Placental pericyte (primary cell): ENCODE measurements around the gene PTPN23. TPM values are rescaled to one million over a fixed set of nuclear protein-coding genes. Genes with fewer than 3 reads are reported as not detected.

Experiments
- total RNA-seq: library from RNA; depleted of rRNA; stranded (reverse); fragments of >200 nt; gene quantifications from 2 replicates; pipeline ENCODE4 v1.2.3, GENCODE V29; 2012

The PTPN23 gene, protein sequence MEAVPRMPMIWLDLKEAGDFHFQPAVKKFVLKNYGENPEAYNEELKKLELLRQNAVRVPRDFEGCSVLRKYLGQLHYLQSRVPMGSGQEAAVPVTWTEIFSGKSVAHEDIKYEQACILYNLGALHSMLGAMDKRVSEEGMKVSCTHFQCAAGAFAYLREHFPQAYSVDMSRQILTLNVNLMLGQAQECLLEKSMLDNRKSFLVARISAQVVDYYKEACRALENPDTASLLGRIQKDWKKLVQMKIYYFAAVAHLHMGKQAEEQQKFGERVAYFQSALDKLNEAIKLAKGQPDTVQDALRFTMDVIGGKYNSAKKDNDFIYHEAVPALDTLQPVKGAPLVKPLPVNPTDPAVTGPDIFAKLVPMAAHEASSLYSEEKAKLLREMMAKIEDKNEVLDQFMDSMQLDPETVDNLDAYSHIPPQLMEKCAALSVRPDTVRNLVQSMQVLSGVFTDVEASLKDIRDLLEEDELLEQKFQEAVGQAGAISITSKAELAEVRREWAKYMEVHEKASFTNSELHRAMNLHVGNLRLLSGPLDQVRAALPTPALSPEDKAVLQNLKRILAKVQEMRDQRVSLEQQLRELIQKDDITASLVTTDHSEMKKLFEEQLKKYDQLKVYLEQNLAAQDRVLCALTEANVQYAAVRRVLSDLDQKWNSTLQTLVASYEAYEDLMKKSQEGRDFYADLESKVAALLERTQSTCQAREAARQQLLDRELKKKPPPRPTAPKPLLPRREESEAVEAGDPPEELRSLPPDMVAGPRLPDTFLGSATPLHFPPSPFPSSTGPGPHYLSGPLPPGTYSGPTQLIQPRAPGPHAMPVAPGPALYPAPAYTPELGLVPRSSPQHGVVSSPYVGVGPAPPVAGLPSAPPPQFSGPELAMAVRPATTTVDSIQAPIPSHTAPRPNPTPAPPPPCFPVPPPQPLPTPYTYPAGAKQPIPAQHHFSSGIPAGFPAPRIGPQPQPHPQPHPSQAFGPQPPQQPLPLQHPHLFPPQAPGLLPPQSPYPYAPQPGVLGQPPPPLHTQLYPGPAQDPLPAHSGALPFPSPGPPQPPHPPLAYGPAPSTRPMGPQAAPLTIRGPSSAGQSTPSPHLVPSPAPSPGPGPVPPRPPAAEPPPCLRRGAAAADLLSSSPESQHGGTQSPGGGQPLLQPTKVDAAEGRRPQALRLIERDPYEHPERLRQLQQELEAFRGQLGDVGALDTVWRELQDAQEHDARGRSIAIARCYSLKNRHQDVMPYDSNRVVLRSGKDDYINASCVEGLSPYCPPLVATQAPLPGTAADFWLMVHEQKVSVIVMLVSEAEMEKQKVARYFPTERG (N-terminal part only)
- total RNA-seq = 20.6 and 29.1 TPM in 2 replicates

DNA sequence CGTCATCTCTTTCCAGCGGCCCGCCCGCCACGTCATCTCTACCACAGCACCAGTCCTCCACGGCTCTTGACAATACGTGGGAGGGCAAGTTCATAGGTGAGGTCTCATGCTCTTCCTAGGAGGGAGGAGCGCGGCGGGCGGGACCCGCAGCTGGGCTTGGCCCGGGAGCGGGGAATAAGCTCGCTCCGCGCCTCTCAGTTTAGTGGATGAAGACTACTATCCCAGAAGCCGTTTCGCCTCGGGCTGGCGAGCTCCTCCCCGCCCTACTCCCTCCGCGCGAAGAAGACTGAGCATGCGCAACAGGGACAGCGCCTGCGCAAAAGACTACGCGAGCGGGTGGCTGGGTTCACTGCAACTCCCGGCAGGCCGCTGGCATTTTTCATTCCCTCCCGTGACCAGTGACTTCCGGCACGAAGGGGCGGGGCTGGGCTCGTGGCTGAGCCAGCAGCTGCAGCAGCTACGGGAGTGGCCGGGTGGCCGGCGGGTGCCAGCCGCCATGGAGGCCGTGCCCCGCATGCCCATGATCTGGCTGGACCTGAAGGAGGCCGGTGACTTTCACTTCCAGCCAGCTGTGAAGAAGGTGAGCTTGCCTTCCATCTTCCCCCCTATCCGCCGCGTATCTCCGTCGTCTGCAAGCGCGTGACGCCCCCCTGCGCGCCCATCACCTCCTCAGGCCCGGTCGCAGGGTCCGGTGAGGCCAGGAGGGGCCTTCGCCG, at the start of gene PTPN23:
Gene PTPN23 (plus strand): TSS at position 421 of the 716 bp plus-strand sequence. CDS start 76 bp downstream, at position 497.

Other genes starting within 250 kb of the PTPN23 start
- 33.3 and 40.1 TPM in 2 replicates for gene SETD2, start 216.9 kb upstream of the PTPN23 start, total RNA-seq
- 1.5 and 2.7 TPM in 2 replicates for gene KIF9, start 98.2 kb upstream of the PTPN23 start, total RNA-seq
- gene KLHL18, start 98.1 kb upstream of the PTPN23 start, total RNA-seq = 16.0 and 26.2 TPM in 2 replicates
- 73.7 and 85.6 TPM in 2 replicates for gene SCAP, start 94.9 kb downstream of the PTPN23 start, total RNA-seq
- 26.5 and 36.4 TPM in 2 replicates for gene ELP6, start 132.7 kb downstream of the PTPN23 start, total RNA-seq
- gene CSPG5, start 197.8 kb downstream of the PTPN23 start, total RNA-seq = 0.14 TPM in 1 of 2 replicates, not detected in the other